Iris pigment epithelial cell (primary cell): ENCODE results near the gene CHCHD3.
"Not testable (repeated sequence)": the region's sequence is repeated elsewhere in the genome, so short reads cannot be mapped to it uniquely, and the experiment has no call there.

ENCODE experiments used
- DNase-seq: peaks from one replicate; pipeline ENCODE4 v3.0.0-alpha.2; 2011; ENCODE audit warnings: low read depth

Gene CHCHD3

DNA sequence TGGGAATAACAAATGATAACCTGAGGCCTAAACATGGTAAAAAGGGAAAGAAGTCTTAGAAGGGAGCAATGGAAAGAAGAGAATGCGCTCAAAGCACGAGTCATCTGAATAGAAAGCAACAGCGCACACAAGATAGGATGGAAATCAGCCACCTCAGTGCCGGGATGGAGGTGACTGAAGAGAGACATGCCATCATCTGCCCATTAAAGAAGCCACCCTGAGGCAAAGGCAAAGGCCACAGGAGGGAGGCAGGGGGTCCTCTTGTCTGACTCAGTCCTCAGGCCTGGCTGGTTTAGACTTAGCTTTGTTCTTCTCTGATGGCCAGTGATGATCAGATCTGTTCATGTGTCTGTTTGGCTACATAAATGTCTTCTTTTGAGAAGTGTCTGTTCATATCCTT, 180.6 kb downstream of the CHCHD3 start:
- DNase-seq: no peak

DNA sequence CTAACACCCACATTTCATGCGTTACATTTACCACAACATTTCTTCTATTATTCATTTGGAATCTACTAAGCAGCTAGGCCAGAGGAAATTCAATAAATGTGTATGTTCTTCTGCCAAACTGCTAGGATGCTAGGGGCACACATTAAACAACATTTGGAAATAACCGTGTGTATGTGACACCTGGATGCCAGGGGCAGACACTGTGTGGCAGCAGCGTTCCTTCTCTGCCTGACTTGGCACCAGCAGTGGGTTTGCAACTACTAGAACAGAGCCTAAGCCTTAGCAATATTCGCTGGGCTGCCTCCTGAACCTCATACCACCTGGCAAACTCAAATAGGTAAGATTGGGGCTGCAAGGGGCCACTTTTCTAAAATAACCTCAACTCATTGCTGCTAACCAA, 182.1 kb downstream of the CHCHD3 start:
- DNase-seq: peak; percentile 6

DNA sequence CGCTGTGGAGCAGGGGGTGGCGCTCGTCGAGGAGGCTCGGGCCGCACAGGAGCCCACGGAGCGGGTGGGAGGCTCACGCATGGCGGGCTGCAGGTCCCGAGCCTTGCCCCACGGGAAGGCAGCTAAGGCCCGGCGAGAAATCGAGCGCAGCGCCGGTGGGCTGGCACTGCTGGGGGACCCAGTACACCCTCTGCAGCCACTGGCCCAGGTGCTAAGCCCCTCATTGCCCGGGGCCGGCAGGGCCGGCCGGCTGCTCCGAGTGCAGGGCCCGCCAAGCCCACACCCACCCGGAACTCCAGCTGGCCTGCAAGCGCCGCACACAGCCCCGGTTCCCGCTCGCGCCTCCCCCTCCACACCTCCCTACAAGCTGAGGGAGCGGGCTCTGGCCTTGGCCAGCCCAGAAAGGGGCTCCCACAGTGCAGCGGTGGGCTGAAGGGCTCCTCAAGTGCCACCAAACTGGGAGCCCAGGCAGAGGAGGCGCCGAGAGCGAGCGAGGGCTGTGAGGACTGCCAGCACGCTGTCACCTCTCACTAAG, 183.2 kb downstream of the CHCHD3 start:
- DNase-seq: not testable (repeated sequence)

GRCh38 chr7:132897093-132897687, 184.7 kb downstream of the CHCHD3 start:
- no peak for DNase-seq

GRCh38 chr7:132895231-132895630, 186.7 kb downstream of the CHCHD3 start:
- peak; percentile 36 for DNase-seq

- DNase-seq: no peak
These were observed 188.3 kb downstream of the CHCHD3 start for GRCh38 chr7:132893560-132893959.

- DNase-seq: not testable (repeated sequence)
These were observed 189.1 kb downstream of the CHCHD3 start for GRCh38 chr7:132892744-132893143.

GRCh38 chr7:132891554-132891953, 190.3 kb downstream of the CHCHD3 start:
- no peak for DNase-seq

GRCh38 chr7:132882714-132883428, 199.0 kb downstream of the CHCHD3 start:
- no peak for DNase-seq

DNA sequence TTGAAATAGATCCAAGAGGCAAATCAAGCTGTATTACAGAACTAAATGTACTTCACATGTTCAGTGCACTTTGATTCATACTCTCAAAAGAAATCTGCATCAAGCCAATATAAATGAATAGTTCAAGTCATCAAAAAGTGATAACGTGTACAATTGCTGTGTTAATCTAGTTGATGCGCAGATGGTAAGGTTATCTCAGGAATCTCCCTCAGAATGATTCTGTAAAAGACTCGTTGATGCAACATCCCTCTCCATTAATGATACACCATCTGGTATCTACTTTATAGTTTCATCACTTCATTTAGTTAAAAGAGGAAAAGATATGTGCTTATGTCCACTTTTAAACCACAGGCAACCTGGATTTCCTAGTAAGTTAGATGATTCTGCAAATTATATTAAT, 200.6 kb downstream of the CHCHD3 start:
- DNase-seq: no peak

GRCh38 chr7:132879579-132879978, 202.3 kb downstream of the CHCHD3 start:
- DNase-seq: no peak

- DNase-seq: no peak
These were observed 203.5 kb downstream of the CHCHD3 start for GRCh38 chr7:132878204-132878919.

- DNase-seq: no peak
These were observed 204.3 kb downstream of the CHCHD3 start for GRCh38 chr7:132877573-132877972.

DNA sequence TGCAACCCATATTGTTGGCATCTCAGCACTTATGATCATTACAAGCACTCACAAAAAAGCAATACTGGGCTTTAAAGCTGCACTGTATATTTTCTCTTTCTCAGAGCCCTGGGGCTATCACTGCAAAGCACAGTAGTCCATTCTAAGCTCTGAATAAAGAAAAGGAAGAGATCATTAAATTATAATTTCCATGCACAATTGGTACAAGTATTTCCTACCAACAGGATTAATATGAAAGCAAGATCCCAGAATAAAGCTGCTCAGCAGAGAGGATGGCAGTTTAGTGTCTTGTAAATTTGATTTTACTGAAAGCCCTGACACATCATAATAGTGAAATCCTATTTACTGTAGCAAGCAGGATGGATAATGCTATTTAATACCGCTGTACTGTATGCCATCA, 205.3 kb downstream of the CHCHD3 start:
- no peak for DNase-seq

- DNase-seq: no peak
These were observed 209.9 kb downstream of the CHCHD3 start for GRCh38 chr7:132872034-132872433.

DNA sequence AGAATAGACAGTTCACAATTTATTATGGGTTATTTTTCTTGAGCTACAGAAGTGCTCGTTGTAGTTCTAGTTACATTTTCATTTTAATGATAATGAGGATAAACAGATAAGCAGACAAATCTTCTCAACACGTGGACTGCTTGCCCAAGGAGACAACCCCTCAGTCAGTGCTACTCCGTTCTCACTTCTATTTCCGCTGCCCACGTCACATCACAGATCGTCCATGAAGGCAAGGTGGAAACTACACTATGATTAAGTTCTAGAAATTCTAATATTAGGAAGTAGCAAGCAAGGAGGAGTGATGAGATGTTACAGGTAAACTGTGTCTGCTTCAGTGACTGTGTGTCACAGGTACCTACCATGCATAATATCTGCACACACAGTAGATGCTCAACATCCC, 210.5 kb downstream of the CHCHD3 start:
- no peak for DNase-seq

- no peak for DNase-seq
These were observed 212.6 kb downstream of the CHCHD3 start for GRCh38 chr7:132869166-132869861.

- DNase-seq: no peak
These were observed 215.3 kb downstream of the CHCHD3 start for GRCh38 chr7:132866551-132866950.

- DNase-seq: peak; percentile 22
These were observed 215.8 kb downstream of the CHCHD3 start for GRCh38 chr7:132866144-132866531.

DNA sequence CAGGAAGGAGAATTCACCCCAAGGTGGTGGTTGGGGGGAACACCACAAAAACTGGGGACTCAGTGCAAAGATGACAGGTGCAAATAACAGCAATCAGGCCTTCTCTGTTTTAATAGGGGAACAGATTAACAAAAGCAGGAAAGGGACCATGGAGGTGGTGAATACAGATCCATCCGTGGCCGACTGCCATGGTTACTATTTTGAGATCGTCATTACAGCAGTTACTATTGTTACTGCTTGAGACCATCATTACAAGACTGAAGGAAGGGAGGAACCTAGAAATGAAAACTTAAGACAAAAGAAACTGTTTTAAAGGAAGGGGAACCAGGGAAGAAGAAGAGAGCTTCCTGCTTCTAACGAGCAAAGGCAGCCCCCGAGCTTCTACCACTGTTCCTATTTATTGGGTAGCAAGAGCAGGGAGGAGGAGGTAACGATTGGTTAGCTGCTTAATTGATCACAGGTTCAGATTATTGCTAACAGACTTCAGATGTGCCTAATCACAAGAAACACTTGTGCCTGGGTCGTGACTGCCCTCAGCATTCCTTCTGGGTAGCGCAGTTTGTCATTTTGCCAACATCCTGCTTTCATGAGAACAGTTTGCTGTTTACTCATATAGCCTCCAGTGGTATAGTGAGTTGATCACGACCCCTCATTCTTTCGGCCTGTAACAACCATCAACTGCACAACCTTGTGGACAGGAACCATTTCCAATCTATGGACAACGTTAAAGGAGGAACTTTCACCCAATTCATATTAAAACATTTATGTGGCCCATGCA, 216.3 kb downstream of the CHCHD3 start:
- DNase-seq: peak; percentile 54

DNA sequence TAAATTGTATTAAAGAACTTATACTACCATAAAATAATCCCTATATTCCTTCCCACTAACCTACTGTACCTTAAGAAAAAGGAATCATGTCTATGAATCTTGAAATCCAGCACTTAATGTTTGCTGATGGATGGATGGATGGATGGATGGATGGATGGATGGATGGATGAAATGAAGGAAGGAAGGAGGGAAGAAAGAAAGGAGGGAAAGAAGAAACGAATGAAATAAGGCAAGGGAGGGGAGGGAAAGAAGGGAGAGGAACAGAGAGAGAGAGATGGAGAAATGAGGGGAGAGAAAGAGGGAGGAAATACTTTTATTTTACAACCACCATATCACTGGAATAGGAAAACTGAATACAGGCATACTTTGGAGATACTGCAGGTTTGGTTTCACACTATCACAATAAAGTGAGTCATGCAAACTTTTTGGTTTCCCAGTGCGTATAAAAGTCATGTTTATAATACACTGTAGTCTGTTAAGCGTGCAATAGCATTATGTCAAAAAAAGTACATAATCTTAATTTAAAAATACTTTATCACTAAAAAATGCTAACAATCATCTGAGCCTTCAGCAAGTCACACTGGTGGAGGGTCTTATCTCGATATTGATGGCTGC, 219.8 kb downstream of the CHCHD3 start:
- no peak for DNase-seq
